TTC549 (cell line): ENCODE measurements around the gene GALNT11.
"Not testable (repeated sequence)": the region's sequence is repeated elsewhere in the genome, so short reads cannot be mapped to it uniquely, and the experiment has no call there.

Experiments
- FAIRE-seq: peaks from 2 replicates; lab custom pipeline; 2012; peaks lifted over from hg19 to GRCh38; lab: Jason Lieb, UNC

GALNT11 gene

DNA sequence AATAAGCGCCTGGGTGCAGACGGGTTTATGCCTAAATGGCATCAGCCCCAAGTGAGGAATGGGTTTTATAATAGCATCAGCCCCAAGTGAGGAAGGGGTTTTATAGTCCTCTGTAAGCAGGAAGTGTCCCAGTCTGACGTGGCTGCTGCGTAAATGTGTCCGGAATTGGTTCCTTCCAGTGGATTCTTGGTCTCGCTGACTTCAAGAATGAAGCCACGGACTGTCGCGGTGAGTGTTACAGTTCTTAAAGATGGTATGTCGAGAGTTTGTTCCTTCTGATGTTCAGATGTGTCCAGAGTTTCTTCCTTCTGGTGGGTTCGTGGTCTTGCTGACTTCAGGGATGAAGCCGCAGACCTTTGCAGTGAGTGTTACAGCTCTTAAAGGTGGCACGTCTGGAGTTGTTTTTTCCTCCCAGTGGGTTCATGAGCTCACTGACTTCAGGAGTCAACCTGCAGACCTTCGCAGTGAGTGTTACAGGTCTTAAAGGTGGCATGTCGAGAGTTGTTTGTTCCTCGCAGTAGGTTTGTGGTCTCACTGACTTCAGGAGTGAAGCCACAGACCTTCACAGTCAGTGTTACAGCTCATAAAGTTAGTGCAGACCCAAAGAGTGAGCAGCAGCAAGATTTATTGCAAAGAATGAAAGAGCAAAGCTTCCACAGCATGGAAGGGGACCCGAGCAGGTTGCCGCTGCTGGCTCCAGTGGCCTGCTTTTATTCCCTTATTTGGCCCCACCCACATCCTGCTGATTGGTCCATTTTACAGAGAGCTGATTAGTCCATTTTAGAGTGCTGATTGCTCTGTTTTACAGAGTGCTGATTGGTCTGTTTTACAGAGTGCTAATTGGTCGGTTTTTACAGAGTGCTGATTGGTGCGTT, 2.3 kb downstream of the GALNT11 start:
- FAIRE-seq = not testable (repeated sequence)

DNA sequence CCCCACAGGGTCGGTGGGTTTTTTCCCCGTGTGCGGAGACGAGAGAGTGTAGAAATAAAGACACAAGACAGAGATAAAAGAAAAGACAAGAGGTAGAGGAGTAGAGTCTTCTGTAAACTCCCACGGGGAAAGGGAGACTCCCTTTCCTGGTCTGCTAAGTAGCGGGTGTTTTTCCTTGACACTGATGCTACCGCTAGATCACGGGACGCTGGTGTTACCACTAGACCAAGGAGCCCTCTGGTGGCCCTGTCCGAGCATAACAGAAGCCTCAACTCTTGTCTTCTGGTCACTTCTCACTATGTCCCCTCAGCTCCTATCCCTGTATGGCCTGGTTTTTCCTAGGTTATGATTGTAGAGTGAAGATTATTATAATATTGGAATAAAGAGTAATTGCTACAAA, 4.6 kb downstream of the GALNT11 start:
- FAIRE-seq = not testable (repeated sequence)

DNA sequence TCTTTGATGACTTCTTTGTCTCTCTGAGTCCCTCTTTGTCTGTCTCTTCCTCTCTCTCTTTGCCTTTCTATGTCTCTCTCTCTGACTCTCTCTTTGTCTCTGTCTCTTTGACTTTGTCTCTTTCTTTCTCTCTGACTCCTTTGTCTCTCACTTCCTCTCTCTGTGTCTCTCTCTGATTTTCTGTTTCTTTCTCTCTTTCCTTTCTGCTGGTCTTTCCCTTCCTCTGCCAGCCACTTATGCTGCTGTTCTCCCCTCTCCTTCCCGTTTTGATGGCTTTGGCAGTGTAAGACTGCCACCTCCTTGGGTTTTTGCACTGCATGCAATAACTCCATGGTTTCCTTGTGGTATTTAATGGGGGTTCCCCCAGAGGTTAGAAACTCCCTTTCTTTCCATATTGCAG, 5.2 kb downstream of the GALNT11 start:
- not testable (repeated sequence) for FAIRE-seq

DNA sequence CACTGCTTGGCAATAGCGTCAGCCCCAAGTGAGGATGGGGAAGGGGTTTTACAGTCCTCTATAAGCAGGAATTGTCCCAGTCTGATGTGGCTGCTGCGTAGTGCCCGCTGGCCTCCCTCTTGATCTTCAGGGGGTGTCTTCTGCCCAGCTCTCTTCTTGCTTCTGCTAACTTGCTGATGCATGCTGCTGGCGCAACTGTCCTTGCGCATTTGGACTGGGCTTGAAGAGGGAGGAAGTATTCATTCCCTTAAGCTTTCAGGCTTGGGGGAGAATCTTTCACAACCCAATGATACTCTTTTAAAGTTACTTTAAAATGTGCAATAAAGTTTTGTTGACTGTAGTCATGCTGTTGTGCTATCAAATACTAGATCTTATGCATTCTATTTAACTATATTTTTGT, 10.3 kb downstream of the GALNT11 start:
- no peak for FAIRE-seq

DNA sequence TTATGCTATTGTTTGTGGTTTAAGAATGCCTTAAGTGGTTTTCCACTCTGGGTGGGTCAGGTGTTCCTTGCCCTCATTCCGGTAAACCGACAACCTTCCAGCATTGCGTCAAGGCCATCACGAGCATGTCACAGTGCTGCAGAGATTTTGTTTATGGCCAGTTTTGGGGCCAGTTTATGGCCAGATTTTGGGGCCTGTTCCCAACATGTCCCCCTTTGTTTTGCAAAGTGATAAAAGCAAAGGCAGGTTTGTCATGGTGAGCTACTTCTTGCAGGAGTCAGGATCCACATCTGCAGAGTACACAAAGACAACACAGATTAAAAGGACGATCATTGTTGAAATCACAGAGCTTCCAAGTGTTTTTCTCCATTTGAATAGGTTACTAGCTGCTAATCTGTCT, 12.9 kb downstream of the GALNT11 start:
- not testable (repeated sequence) for FAIRE-seq

DNA sequence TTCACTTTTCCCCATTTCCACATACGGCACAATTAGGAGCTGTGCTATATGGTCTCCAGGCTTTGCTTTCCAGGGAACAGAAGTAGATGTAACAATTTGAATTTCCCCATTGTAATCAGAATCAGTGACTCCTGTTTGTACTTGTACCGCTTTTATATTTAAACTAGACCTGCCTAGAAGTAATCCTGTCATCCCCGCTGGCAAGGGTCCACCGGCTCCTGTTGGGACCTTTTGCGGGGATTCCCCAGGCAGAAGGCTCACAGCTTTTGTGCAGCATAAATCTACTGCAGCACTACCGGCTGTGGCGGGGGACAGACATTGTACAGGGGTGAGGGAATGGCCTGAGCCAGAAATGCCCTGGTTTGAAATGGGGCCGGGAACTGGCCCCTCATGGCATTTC, 17.6 kb downstream of the GALNT11 start:
- FAIRE-seq = not testable (repeated sequence)

DNA sequence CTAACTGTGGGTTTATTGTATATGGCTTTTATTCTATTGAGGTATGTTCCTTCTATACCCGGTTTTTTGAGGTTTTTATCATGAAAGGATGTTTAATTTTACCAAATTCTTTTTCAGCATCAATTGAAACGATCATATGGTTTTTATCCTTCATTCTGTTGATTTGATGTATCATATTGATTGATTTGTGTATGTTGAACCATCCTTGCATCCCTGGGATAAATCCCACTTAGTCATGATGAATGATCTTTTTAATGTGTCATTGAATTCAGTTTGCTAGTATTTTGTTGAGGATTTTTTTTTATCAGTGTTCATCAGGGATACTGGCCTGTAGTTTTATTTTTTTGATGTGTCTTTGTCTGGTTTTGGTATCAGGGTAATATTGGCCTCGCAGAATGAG, 19.4 kb downstream of the GALNT11 start:
- not testable (repeated sequence) for FAIRE-seq

DNA sequence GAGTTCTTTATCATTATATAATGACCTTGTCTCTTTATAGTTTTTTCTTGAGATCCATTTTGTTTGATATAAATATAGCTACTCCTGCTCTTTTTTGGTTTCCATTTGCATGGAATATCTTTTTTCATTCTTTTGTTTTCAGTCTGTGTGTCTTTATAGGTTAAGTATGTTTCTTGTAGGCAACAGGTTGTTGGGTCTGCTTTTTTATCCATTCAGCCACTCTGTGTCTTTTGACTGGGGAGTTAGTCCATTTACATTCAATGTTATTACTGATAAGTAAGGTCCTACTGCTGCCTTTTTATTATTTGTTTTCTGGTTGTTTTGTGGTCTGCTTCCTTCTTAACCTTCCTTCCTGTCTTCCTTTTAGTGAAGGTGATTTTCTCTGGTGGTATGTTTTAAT, 21.1 kb downstream of the GALNT11 start:
- no peak for FAIRE-seq

DNA sequence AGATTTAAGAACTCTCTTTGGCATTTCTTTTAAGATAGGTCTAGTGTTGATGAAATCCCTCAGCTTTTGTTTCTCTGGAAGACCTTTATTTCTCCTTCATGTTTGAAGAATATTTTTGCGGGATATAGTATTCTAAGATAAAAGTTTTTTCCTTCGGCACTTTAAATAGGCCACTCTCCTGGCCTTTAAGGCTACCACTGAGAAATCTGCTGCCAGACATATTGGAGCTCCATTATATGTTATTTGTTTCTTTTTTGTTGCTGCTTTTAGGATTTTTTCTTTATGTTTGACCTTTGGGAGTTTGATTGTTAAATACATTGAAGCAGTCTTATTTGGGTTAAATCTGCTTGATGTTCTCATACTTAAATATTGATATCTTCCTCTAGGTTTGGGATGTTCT, 22.6 kb downstream of the GALNT11 start:
- no peak for FAIRE-seq

DNA sequence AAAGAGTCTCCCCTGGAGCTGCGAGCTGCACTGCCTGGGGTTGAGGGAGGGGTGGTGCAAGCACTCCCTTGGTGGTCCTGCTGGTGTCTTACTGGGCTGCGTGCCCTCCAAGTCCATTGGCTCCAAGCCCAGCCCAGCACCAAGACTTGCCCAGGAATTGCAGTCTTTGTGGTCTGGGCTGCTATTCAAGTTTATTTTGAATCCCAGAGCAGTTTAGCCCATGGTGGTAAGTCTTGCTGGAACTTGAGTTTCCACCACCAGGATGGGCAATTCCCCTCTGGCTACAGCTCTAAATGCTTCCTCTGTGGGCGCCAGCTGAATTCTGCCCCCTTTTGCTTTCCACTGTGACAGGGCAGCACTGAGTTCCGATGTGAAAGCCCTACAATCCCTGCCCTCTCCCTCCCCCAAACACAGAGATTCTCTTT, 25.1 kb downstream of the GALNT11 start:
- FAIRE-seq = no peak

DNA sequence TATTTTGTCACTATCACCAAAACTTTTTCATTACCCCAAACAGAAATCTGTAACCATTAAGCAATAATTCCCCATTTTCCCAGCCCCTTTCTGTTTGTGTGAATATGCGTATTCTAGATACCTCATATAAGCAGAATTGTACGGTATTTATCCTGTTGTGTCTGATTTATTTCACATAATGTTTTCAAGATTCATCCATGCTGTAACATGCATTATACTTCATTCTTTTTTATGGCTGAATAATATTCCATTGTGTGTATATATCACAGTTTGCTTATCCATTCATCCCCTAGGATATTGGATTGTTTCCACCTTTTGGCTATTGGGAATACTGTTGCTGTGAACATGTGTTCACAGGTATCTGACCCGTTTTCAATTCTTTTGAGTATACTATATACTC, 26.5 kb downstream of the GALNT11 start:
- no peak for FAIRE-seq

DNA sequence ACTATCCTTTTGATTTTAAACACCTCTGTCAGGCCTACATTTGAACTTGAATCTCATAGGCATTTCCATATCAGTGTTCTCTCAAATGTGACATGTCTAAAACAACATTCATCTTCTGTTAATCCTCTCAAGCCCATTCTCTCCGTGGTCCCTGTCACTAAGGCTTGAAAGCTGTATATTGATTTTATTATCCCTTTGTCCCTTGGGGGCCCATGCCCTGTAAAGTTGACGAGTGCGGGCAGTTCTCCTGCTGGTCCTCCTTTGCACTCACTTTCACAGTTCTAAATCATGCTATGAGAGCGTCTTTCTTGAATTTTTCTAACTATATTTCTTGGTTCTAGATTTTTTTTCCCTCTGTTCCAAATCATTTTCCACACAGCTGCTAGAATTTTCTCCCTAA, 27.3 kb downstream of the GALNT11 start:
- FAIRE-seq = no peak

DNA sequence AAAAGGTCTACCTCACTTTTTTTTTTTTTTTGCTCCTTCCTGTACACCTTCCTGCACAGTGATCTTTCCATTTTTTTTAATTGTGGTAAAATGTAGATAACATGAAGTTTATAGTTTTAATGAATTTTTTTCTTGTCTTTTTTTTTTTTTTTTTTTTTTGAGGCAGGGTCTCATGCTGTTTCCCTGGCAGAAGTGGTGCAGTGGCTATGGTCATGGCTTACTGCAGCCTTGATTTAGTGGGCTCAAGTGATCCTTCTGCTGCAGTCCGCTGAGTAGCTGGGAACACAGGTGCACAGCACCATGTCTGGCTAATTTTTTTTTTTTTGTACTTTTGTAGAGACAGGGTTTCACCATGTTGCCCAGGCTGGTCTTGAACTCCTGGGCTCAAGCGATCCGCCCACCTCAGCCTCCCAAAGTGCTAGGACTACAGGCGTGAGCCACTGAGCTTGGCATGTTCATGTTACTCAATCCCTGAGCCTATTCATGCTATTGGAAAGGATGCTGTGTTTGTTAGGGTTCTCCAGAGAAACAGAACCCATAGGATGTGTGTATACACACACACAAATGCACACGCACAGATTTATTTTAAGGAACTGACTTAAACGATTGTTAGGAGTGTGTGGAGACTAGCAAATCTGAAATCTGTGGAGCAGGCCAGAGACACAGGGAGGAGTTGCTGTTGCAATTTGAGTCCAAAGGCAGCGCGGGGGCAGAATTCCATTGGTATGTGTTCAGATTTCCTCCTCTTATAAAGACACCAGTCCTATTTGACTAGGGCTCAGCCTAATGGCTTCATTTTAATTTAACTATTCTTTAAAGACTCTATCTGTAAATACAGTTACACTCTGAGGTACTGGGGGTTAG, 29.1 kb downstream of the GALNT11 start:
- no peak for FAIRE-seq

DNA sequence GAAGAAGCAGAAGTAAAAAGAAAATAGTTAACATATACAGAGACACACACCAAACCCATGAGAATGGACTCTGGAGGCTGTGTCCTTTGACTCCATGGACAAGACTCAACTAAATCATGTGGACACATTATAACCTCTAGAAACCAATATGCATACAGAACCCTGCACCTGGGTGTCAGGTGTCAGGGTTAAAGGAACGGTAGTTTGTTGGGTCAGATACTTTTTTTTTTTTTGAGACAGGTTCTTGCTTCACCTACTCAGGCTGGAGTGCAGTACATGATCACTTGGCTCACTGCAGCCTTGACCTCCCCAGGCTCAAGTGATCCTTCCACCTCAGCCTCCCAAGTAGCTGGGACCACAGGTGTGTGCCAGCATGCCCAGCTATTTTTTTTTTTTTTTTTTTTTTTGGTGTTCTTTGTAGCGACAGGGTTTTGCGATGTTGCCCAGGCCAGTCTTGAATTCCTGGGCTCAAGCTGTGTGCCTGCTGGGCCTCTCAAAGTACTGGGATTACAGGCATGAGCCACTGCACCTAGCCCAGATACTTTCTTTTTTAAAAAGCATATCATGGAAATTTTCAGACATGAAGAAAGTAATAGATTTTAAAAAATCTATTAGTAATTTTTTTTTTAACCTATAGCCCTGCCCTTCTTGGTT, 31.3 kb downstream of the GALNT11 start:
- FAIRE-seq = no peak

DNA sequence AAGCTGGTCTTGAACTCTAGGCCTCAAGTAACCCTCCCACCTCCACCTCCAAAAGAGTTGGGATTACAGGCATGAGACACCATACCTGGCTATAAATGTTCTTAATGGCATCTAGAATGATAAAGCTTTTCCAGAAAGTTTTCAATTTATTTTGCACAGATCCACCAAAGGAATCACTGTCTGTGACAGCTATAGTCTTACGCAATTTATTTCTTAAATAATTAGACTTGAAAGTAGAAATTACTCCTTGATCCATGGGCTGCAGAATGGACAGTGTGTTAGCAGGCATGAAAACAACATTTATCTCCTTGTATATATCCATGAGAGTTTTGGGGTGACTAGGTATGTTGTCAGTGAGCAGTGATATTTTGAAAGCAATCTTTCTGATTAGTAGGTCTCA, 33.8 kb downstream of the GALNT11 start:
- FAIRE-seq = no peak

DNA sequence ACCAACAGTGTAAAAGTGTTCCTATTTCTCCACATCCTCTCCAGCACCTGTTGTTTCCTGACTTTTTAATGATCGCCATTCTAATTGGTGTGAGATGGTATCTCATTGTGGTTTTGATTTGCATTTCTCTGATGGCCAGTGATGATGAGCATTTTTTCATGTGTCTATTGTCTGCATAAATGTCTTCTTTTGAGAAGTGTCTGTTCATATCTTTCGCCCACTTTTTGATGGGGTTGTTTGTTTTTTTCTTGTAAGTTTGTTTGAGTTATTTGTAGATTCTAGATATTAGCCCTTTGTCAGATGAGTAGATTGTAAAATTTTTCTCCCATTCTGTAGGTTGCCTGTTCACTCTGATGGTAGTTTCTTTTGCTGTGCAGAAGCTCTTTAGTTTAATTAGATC, 35.6 kb downstream of the GALNT11 start:
- FAIRE-seq = not testable (repeated sequence)

DNA sequence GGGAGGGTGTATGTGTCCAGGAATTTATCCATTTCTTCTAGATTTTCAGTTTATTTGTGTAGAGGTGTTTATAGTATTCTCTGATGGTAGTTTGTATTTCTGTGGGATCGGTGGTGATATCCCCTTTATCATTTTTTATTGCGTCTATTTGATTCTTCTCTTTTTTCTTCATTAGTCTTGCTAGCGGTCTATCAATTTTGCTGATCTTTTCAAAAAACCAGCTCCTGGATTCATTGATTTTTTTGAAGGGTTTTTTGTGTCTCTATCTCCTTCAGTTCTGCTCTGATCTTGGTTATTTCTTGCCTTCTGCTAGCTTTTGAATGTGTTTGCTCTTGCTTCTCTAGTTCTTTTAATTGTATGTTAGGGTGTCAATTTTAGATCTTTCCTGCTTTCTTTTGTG, 37.7 kb downstream of the GALNT11 start:
- FAIRE-seq = not testable (repeated sequence)

DNA sequence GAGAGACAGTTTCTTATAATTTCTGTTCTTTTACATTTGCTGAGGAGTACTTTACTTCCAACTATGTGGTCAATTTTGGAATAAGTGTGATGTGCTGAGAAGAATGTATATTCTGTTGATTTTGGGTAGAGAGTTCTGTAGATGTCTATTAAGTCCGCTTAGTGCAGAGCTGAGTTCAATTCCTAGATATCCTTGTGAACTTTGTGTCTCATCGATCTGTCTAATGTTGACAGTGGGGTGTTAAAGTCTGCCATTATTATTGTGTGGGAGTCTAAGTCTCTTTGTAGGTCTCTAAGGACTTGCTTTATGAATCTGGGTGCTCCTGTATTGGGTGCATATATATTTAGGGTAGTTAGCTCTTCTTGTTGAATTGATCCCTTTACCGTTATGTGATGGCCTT, 38.3 kb downstream of the GALNT11 start:
- not testable (repeated sequence) for FAIRE-seq

DNA sequence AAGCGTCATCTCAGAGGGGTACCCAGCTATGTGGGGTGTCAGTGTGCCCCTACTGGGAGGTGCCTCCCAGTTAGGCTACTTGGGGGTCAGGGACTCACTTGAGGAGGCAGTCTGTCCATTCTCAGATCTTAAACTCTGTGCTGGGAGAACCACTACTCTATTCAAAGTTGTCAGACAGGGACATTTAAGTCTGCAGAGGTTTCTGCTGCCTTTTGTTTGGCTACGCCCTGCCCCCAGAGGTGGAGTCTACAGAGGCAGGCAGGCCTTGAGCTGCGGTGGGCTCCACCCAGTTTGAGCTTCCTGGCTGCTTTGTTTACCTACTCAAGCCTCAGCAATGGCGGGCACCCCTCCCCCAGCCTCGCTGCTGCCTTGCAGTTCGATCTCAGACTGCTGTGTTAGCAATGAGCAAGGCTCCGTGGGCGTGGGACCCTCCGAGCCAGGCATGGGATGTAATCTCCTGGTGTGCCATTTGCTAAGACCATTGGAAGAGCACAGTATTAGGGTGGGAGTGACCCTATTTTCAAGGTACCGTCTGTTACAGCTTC, 40.4 kb downstream of the GALNT11 start:
- not testable (repeated sequence) for FAIRE-seq

DNA sequence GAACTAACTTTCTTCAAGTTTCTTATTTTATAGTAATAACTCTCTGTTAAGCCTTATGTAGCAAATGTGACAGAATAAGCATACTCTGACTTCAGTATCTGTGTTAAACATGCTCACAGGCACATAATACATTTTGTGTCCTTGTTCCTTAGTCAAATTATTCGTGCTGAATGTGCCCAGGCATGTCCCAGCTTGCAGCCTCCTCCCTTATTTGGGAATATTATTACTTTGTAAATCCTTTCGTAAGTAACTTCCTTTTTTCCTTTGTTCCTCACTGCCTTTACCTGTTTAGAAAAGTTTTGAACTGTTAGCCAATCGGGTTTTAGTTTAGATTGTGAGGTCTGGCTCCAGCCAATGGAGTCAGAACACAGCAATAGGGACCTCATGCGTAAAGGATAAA, 46.9 kb downstream of the GALNT11 start:
- FAIRE-seq = no peak

DNA sequence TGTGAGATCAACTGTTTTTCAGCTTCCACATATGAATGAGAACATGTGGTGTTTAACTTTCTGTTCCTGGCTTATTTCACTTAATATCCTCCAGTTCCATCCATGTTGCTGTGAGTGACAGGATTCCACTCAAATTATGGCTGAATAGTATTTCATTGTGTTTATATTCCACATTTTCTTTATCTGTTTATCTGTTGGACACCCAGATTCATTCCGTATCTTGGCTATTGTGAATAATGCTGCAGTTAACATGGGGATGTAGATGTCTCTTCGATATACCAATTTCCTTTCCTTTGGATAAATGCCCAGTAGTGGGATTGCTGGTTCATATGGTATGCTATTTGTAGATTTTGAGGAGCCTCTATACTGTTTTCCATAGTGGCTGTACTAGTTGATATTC, 47.9 kb downstream of the GALNT11 start:
- FAIRE-seq = no peak

DNA sequence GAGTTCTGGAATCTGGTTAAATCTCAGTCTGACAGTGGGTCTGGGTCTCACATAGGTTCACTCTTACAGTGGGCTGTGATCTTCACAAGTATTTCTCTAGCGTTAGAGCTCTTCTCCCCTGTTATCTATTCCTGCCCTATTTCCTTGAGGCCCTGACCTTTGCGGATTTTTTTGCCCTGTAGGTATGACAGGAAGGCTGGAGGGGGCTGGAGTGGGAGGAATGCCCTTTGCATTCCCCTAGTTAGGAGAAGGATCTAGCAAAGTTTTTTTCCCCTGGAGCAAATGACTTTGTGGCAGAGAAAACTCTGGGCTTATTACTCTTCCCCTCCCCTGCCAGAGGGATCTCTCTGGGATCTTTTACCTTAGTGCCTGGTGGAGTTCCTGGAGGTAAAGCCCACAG, 49.2 kb downstream of the GALNT11 start:
- FAIRE-seq = no peak
